ENCODE results near the gene RGS10. TPM values are rescaled to one million over a fixed set of nuclear protein-coding genes. Genes with fewer than 3 reads are reported as not detected.
"Not testable (repeated sequence)": the region's sequence is repeated elsewhere in the genome, so short reads cannot be mapped to it uniquely, and the experiment has no call there.

RGS10 gene
- polyA plus RNA-seq, 1 experiment: 219 TPM

GRCh38 chr10:119468542-119469324, 73.8 kb downstream of the RGS10 start:
- no peak for TF ChIP-seq CTCF (IDR thresholded peaks at IDR 0.05; ENCODE audit: low read depth, low read length)
- DNase-seq (ENCODE audit: low read depth, low spot score): no peak
- peaks cover 2% of the 10 kb centered on the region; the same call in 1 of the 2 replicates for H3K9me3 ChIP-seq (ENCODE audit: control insufficient read depth, insufficient read depth, low read length)
- CTCF ChIA-PET: interaction anchor here (0.6 to 1.4 kb wide), 2 partner anchors 9 to 270 kb away, joined by 3 to 5 read pairs; no protein-coding TSS in a partner anchor
- H3K27ac ChIP-seq (ENCODE audit: low read depth, low read length): no peak overlapping the region
- no peak overlapping the region for H3K4me3 ChIP-seq (ENCODE audit: low read depth, low read length)
- peaks cover 36% of the 10 kb centered on the region for H3K27me3 ChIP-seq (ENCODE audit: control insufficient read depth, insufficient read depth, low read length)
- POLR2A ChIA-PET: no interaction called here

GRCh38 chr10:119466655-119467054, 75.9 kb downstream of the RGS10 start:
- Histone ChIP-seq H3K27me3 (ENCODE audit: control insufficient read depth, insufficient read depth, low read length) (peaks cover 29% of the 10 kb centered on the region), H3K4me3 (ENCODE audit: low read depth, low read length) (no peak overlapping the region), H3K27ac (ENCODE audit: low read depth, low read length) (no peak overlapping the region), H3K9me3 (ENCODE audit: control insufficient read depth, insufficient read depth, low read length) (peaks cover 4% of the 10 kb centered on the region; the same call in 1 of the 2 replicates)
- POLR2A ChIA-PET: interaction anchor here (0.5 kb wide), 1 partner anchor 68 kb away, joined by 4 read pairs; no protein-coding TSS in a partner anchor
- no peak for DNase-seq (ENCODE audit: low read depth, low spot score)
- CTCF ChIA-PET: no interaction called here
- TF ChIP-seq CTCF (IDR thresholded peaks at IDR 0.05; ENCODE audit: low read depth, low read length): no peak

- CTCF ChIA-PET: no interaction called here
- Histone ChIP-seq H3K9me3 (ENCODE audit: control insufficient read depth, insufficient read depth, low read length) (peaks cover 4% of the 10 kb centered on the region; the same call in 1 of the 2 replicates), H3K27ac (ENCODE audit: low read depth, low read length) (no peak overlapping the region), H3K27me3 (ENCODE audit: control insufficient read depth, insufficient read depth, low read length) (peaks cover 26% of the 10 kb centered on the region), H3K4me3 (ENCODE audit: low read depth, low read length) (no peak overlapping the region)
- DNase-seq (ENCODE audit: low read depth, low spot score): no peak
- POLR2A ChIA-PET: no interaction called here
- TF ChIP-seq CTCF (IDR thresholded peaks at IDR 0.05; ENCODE audit: low read depth, low read length): no peak
These were observed 76.4 kb downstream of the RGS10 start for GRCh38 chr10:119466076-119466475.

GRCh38 chr10:119465085-119465484, 77.4 kb downstream of the RGS10 start:
- no peak for TF ChIP-seq CTCF (IDR thresholded peaks at IDR 0.05; ENCODE audit: low read depth, low read length)
- peaks cover 23% of the 10 kb centered on the region for H3K27me3 ChIP-seq (ENCODE audit: control insufficient read depth, insufficient read depth, low read length)
- H3K9me3 ChIP-seq (ENCODE audit: control insufficient read depth, insufficient read depth, low read length): peaks cover 4% of the 10 kb centered on the region; the same call in 1 of the 2 replicates
- no peak overlapping the region for H3K4me3 ChIP-seq (ENCODE audit: low read depth, low read length)
- CTCF ChIA-PET: no interaction called here
- H3K27ac ChIP-seq (ENCODE audit: low read depth, low read length): no peak overlapping the region
- DNase-seq (ENCODE audit: low read depth, low spot score): no peak
- POLR2A ChIA-PET: no interaction called here

GRCh38 chr10:119463195-119463594, 79.3 kb downstream of the RGS10 start:
- H3K4me3 ChIP-seq (ENCODE audit: low read depth, low read length); H3K9me3 ChIP-seq (ENCODE audit: control insufficient read depth, insufficient read depth, low read length); CTCF ChIA-PET; POLR2A ChIA-PET; DNase-seq (ENCODE audit: low read depth, low spot score); H3K27ac ChIP-seq (ENCODE audit: low read depth, low read length): not testable (repeated sequence)
- peaks cover 14% of the 10 kb centered on the region for H3K27me3 ChIP-seq (ENCODE audit: control insufficient read depth, insufficient read depth, low read length)
